BJ (cell line): ENCODE data around the gene IKZF2. TPM values are rescaled to one million over a fixed set of nuclear protein-coding genes. Genes with fewer than 3 reads are reported as not detected.

Experiments
- CTCF ChIA-PET: fragments of 350-600 bp; formaldehyde crosslinking; extraction: SDS; loops from one replicate; lab custom pipeline; 2021; ENCODE audit warnings: antibody characterized with exemption, inconsistent platforms; lab: Yijun Ruan, JAX
- POLR2A ChIA-PET: fragments of 300-600 bp; sonication (Branson Sonifier 250); formaldehyde crosslinking; extraction: SDS; loops from one replicate; lab custom pipeline; 2021; ENCODE audit warnings: antibody characterized with exemption; lab: Charles Lee
- DNase-seq: peaks from one replicate; pipeline ENCODE4 v3.0.0-alpha.2; 2011; ENCODE audit warnings: low read depth
- H3K27me3 ChIP-seq: 2 replicates; pipeline ENCODE4 v1.6.0; 2011; ENCODE audit warnings: low read length; ENCODE audit not compliant: control insufficient read depth, insufficient read depth
- H3K36me3 ChIP-seq: 2 replicates; pipeline ENCODE4 v1.5.1; 2011; ENCODE audit warnings: low read length; ENCODE audit not compliant: control insufficient read depth, insufficient read depth
- H3K4me3 ChIP-seq: 2 replicates; pipeline ENCODE4 v1.5.1; 2011; ENCODE audit warnings: low read depth, mild to moderate bottlenecking, control low read depth, low read length
- CTCF ChIP-seq: IDR thresholded peaks from 2 replicates; pipeline ENCODE4 v1.5.1; 2011; ENCODE audit warnings: low read depth, mild to moderate bottlenecking, control low read depth, inconsistent platforms, low read length, moderate library complexity; ENCODE audit not compliant: insufficient read depth
- polyA plus RNA-seq: library from polyadenylated mRNA; depleted of rRNA; stranded (reverse); fragments of >200 nt; gene quantifications from 2 replicates; pipeline ENCODE4 v1.2.3, GENCODE V29; 2011

The IKZF2 gene
- polyA plus RNA-seq, 1 experiment, result 2.4 TPM

- no peaks in the 10 kb centered on the region for H3K27me3 ChIP-seq
- ChIA-PET POLR2A (interaction anchor here (0.6 kb wide), 1 partner anchor 10 kb away, joined by 3 read pairs; no protein-coding TSS in a partner anchor), CTCF (interaction anchor here (0.7 to 3.1 kb wide), 3 partner anchors 12 to 396 kb away, joined by 4 to 14 read pairs (median 7); no protein-coding TSS in a partner anchor)
- DNase-seq, result no peak
- no peaks in the 10 kb centered on the region for H3K36me3 ChIP-seq
- TF ChIP-seq CTCF, result no peak
- H3K4me3 ChIP-seq, result no peak overlapping the region
Measured at GRCh38 chr2:213172641-213173040, 21.2 kb upstream of the IKZF2 start.

GRCh38 chr2:213171147-213171546, 19.7 kb upstream of the IKZF2 start:
- POLR2A ChIA-PET, result no interaction called here
- CTCF ChIA-PET, result interaction anchor here (3.1 kb wide), 1 partner anchor 17 kb away, joined by 14 read pairs; no protein-coding TSS in a partner anchor
- no peak for DNase-seq
- Histone ChIP-seq H3K36me3 (no peaks in the 10 kb centered on the region), H3K4me3 (no peak overlapping the region), H3K27me3 (no peaks in the 10 kb centered on the region)
- no peak for TF ChIP-seq CTCF

GRCh38 chr2:213167271-213167930, 16.0 kb upstream of the IKZF2 start:
- no peak for TF ChIP-seq CTCF
- no peak for DNase-seq
- H3K27me3 ChIP-seq, result no peaks in the 10 kb centered on the region
- ChIA-PET CTCF (no interaction called here), POLR2A (no interaction called here)
- H3K36me3 ChIP-seq, result no peaks in the 10 kb centered on the region
- H3K4me3 ChIP-seq, result no peak overlapping the region

GRCh38 chr2:213166109-213166508, 14.7 kb upstream of the IKZF2 start:
- Histone ChIP-seq H3K4me3 (no peak overlapping the region), H3K27me3 (no peaks in the 10 kb centered on the region), H3K36me3 (no peaks in the 10 kb centered on the region)
- CTCF ChIA-PET, result no interaction called here
- POLR2A ChIA-PET, result no interaction called here
- DNase-seq, result no peak
- no peak for TF ChIP-seq CTCF

GRCh38 chr2:213164263-213164662, 12.9 kb upstream of the IKZF2 start:
- ChIA-PET CTCF (no interaction called here), POLR2A (no interaction called here)
- no peak overlapping the region for H3K4me3 ChIP-seq
- DNase-seq, result no peak
- no peak for TF ChIP-seq CTCF
- H3K36me3 ChIP-seq, result no peaks in the 10 kb centered on the region
- no peaks in the 10 kb centered on the region for H3K27me3 ChIP-seq
